Hematopoietic multipotent progenitor cell treated with erythropoietin and hydrocortisone succinate and interleukin-3 and kit ligand, for 6 days (in vitro differentiated cells): ENCODE results near the gene SIRPA.

Experiments used
- DNase-seq: peaks from one replicate; pipeline ENCODE4 v3.0.0-alpha.2; 2015

The SIRPA gene

GRCh38 chr20:1894951-1895673 lies at the start of gene SIRPA:
TSS of gene SIRPA (plus strand) at chr20:1895407. CDS start at chr20:1895448, 41 bp downstream.
- peak; percentile 59 for DNase-seq

GRCh38 chr20:1845701-1846100 lies 49.5 kb upstream of the SIRPA start:
- DNase-seq = no peak

- no peak for DNase-seq
Observed at GRCh38 chr20:1846341-1846740, 48.9 kb upstream of the SIRPA start.

GRCh38 chr20:1846876-1847275 lies 48.3 kb upstream of the SIRPA start:
- DNase-seq = no peak

- DNase-seq = no peak
Observed at GRCh38 chr20:1847780-1848179, 47.4 kb upstream of the SIRPA start.

GRCh38 chr20:1848373-1848772 lies 46.8 kb upstream of the SIRPA start:
- no peak for DNase-seq

GRCh38 chr20:1851396-1851795 lies 43.8 kb upstream of the SIRPA start:
- no peak for DNase-seq

- no peak for DNase-seq
Observed at GRCh38 chr20:1853473-1853872, 41.7 kb upstream of the SIRPA start.

GRCh38 chr20:1854246-1854645 lies 41.0 kb upstream of the SIRPA start:
- no peak for DNase-seq

GRCh38 chr20:1855109-1855508 lies 40.1 kb upstream of the SIRPA start:
- no peak for DNase-seq

GRCh38 chr20:1855690-1856089 lies 39.5 kb upstream of the SIRPA start:
- no peak for DNase-seq

- no peak for DNase-seq
Observed at GRCh38 chr20:1856424-1856823, 38.8 kb upstream of the SIRPA start.

- DNase-seq = no peak
Observed at GRCh38 chr20:1857466-1857865, 37.7 kb upstream of the SIRPA start.

GRCh38 chr20:1858871-1859270 lies 36.3 kb upstream of the SIRPA start:
- no peak for DNase-seq

- no peak for DNase-seq
Observed at GRCh38 chr20:1860446-1860845, 34.8 kb upstream of the SIRPA start.

GRCh38 chr20:1861347-1861976 lies 33.7 kb upstream of the SIRPA start:
- no peak for DNase-seq

GRCh38 chr20:1861996-1862662 lies 33.1 kb upstream of the SIRPA start:
- DNase-seq = no peak

- DNase-seq = no peak
Observed at GRCh38 chr20:1862663-1863053, 32.5 kb upstream of the SIRPA start.

- no peak for DNase-seq
Observed at GRCh38 chr20:1863296-1863695, 31.9 kb upstream of the SIRPA start.

- no peak for DNase-seq
Observed at GRCh38 chr20:1866834-1867233, 28.4 kb upstream of the SIRPA start.

- no peak for DNase-seq
Observed at GRCh38 chr20:1867495-1868260, 27.5 kb upstream of the SIRPA start.

GRCh38 chr20:1868856-1869255 lies 26.4 kb upstream of the SIRPA start:
- DNase-seq = no peak

GRCh38 chr20:1870323-1870722 lies 24.9 kb upstream of the SIRPA start:
- no peak for DNase-seq
